Measurements from ENCODE around the gene HS6ST1.

The HS6ST1 gene

GRCh38 chr2:128298846-128299507 is 19.7 kb downstream of the HS6ST1 start:
- no peak for DNase-seq (ENCODE audit: low read depth, low spot score)

GRCh38 chr2:128298286-128298685 is 20.4 kb downstream of the HS6ST1 start:
- DNase-seq (ENCODE audit: low read depth, low spot score), result no peak

GRCh38 chr2:128293870-128294455 is 24.7 kb downstream of the HS6ST1 start:
- no peak for DNase-seq (ENCODE audit: low read depth, low spot score)

- no peak for DNase-seq (ENCODE audit: low read depth, low spot score)
These were observed 25.3 kb downstream of the HS6ST1 start for GRCh38 chr2:128293426-128293755.

- no peak for DNase-seq (ENCODE audit: low read depth, low spot score)
These were observed 25.9 kb downstream of the HS6ST1 start for GRCh38 chr2:128292599-128293425.

GRCh38 chr2:128291844-128292598 is 26.6 kb downstream of the HS6ST1 start:
- no peak for DNase-seq (ENCODE audit: low read depth, low spot score)

- DNase-seq (ENCODE audit: low read depth, low spot score), result no peak
These were observed 27.4 kb downstream of the HS6ST1 start for GRCh38 chr2:128291161-128291843.

- DNase-seq (ENCODE audit: low read depth, low spot score), result no peak
These were observed 28.3 kb downstream of the HS6ST1 start for GRCh38 chr2:128290356-128290755.

GRCh38 chr2:128289439-128289838 is 29.2 kb downstream of the HS6ST1 start:
- no peak for DNase-seq (ENCODE audit: low read depth, low spot score)

GRCh38 chr2:128288781-128289180 is 29.9 kb downstream of the HS6ST1 start:
- no peak for DNase-seq (ENCODE audit: low read depth, low spot score)

GRCh38 chr2:128287780-128288735 is 30.6 kb downstream of the HS6ST1 start:
- DNase-seq (ENCODE audit: low read depth, low spot score), result no peak

- no peak for DNase-seq (ENCODE audit: low read depth, low spot score)
These were observed 31.5 kb downstream of the HS6ST1 start for GRCh38 chr2:128286905-128287779.

- DNase-seq (ENCODE audit: low read depth, low spot score), result no peak
These were observed 32.5 kb downstream of the HS6ST1 start for GRCh38 chr2:128286011-128286721.

- DNase-seq (ENCODE audit: low read depth, low spot score), result no peak
These were observed 33.2 kb downstream of the HS6ST1 start for GRCh38 chr2:128285329-128285931.

GRCh38 chr2:128284841-128285240 is 33.8 kb downstream of the HS6ST1 start:
- no peak for DNase-seq (ENCODE audit: low read depth, low spot score)

- DNase-seq (ENCODE audit: low read depth, low spot score), result no peak
These were observed 34.6 kb downstream of the HS6ST1 start for GRCh38 chr2:128284037-128284441.

- DNase-seq (ENCODE audit: low read depth, low spot score), result no peak
These were observed 35.5 kb downstream of the HS6ST1 start for GRCh38 chr2:128282976-128283810.

Data from activated CD4-positive, CD25-positive, alpha-beta regulatory T cell treated with anti-CD3 and anti-CD28 coated beads, Interleukin-2, amount 50 U/mL, for 16 hours (primary cell).